GM18951 (cell line): Measurements from ENCODE around the gene GJA3.

Source experiments
- POLR2A ChIP-seq: IDR thresholded peaks from 4 replicates; pipeline ENCODE4 v1.6.1; 2011; ENCODE audit warnings: mild to moderate bottlenecking; ENCODE audit not compliant: insufficient read length, insufficient read depth; ENCODE audit errors: extremely low read depth
- in situ Hi-C: fragments of 300-500 bp; cut with MboI; formaldehyde crosslinking; loops from one replicate; pipeline ENCODE4 v1.12.0; 2022; ENCODE audit warnings: low sequenced_read_pairs, mixed read lengths, inconsistent platforms; ENCODE audit not compliant: unreplicated experiment

The GJA3 gene

DNA sequence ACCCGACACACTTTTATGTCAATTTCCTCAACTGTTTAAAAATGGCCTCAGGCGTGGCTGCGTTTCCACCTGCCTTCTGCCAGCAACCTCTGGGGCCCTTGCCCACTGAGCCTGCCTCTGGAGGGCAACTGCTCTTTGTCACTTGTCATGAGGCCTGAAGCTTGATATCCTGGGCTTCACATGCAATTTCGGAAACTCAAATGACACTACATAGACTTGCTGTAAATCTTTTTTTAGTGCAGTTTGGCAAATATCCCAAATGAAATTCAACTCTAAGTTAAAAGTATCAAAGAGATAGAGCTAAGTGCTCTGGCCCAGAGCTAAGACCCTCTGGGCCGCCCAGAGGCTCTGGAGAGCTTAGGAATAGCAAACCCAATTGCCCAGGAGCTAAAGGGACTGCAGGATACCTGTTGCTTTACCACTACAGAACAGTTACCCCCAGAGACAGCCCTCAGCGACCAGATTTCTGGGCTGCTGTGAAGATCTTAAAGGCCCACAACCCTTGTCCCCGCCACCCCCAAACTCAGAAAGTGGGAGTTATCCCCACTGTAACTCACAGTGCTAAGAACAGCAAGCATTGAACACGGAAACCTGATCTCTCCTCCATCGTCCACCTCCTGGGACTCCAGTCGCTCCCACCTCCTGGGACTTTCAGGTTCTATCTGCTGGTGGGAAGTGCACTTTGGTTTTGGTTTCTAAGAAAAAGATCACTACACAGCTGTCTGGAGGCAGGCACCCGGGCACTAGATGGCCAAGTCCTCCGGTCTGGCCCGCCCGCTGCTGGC, 19.4 kb downstream of the GJA3 start:
- in situ Hi-C loops: no loop called here

DNA sequence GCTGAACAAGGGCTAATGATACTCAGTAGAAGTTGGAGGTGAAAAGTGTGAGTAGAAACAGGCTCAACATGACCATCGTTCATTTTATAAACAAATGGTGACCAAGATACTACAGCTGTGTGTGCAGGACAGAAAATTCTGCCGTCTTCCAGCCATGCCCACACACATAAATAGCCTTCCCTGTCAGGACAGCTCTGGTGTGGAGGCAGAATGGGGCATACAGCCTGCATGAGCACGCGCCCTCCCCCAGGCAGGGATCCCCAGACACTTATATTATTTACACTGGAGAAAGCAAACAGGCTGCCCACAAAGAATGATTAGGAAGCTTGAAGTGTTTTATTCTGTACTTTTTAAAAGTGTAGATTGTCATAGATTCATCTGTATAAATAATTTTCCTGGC, 20.4 kb downstream of the GJA3 start:
- in situ Hi-C loops: no loop called here
- TF ChIP-seq POLR2A: no peak

More for the DNA sequence above, 19.4 kb downstream of the GJA3 start:
- no peak for TF ChIP-seq POLR2A

DNA sequence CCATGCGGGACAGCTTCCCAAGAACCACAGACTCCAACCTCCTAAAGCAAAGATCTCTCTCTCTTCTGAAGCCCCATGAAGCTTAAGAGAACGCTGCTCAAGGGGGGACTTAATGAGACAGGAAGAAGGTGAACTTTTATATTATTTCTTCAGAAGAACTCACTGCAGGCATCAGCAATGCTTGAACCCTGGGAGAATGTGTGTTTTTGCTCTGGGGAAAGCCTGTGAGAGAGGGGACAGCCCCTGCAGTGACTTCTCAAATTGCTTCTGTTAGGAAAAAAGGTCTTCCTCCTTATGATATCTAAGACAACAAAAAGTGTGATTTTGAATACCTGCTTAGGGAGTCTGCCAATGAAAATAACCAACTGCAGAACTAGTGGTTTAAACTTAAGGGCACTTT, 23.0 kb downstream of the GJA3 start:
- in situ Hi-C loops: no loop called here
- no peak for TF ChIP-seq POLR2A

DNA sequence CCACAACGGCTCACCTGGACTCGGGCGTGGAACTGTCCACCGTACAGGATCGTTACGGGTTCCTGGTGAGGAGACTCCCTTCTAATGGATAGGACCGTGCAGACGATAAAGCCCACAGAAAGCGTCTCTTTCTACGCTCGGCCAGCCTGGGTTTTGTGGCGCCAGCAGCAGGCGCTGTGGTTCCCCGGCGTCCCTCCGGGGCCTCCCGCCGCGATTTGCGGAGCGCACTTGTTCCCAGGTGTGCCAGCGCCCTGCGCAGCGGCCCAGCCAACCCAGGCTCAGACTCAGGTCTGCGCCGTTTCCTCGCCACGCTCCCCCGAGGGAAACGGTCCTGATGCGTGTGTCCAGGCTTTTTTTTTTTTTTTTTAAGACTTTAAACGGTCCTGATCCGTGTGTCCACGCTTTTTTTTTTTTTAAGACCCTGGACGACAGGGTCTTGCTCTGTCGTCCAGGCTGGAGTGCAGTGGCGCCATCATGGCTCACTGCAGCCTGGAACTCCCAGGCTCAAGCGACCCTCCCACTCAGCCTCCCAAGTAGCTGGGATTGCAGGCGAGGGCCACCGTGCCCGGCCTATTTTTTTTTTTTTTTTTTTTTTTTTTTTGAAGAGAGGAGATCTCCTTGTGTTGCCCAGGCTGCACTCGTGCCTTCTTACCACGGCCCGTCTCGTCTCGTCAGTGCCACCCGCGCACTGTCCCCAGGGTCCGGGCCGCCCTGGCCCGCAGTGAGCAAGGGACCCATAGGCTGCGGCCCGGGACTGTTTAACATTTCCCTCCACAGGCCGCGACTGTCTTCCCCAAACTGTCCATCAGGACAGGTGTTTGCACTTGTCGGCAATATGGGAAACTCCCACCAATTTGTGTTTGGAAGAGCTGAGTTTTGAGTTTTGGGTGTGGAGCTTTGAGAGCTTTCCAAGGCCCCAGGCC, 23.8 kb downstream of the GJA3 start:
- TF ChIP-seq POLR2A: no peak
- in situ Hi-C loops: no loop called here

DNA sequence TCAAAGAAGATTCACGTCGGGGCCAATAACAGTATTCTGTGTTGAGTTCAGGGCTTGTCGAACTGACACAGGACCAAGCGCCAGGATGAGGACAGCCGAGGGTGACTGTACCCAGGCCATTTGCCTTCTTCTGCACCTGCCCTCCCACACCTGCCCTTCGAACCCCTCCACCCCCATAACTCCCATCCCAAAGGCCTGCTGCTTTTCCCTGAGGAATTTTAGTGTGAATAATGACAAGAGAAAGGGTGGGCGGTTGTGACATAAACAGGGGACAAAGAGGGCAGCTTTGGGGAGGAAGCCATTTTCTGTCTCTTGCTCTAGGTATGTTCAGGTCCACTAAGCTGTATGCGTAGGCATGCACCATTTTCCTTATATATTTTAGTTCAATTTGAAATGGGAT, 26.1 kb downstream of the GJA3 start:
- TF ChIP-seq POLR2A: no peak
- in situ Hi-C loops: no loop called here

DNA sequence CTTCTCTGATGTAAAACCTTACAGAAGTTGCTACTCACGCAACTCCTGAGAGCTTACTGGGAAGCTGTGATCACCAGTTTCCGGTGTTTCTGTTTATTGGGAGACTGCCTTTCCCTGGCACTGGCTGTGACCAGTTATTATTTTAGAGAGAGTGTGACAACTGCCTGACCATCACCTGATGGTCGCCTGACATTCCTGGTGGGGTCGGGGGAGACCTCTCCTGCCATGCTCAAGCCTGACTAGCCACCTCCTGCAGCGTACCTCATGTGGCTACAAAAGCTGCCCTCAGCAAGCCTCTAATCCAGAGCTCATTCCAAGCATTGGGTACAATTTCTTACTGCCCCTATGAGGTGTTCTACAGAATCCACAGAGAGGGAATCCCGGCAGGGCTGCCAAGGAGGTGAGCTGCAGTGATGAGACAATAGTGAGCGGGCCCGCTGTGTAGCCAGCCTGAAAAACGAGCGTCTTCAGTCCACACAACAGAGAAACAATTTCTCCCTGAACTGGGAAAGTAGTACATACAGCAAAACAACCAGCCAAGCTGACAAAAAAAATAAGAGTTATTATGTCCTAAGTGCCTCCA, 28.7 kb downstream of the GJA3 start:
- TF ChIP-seq POLR2A: no peak
- in situ Hi-C loops: no loop called here

DNA sequence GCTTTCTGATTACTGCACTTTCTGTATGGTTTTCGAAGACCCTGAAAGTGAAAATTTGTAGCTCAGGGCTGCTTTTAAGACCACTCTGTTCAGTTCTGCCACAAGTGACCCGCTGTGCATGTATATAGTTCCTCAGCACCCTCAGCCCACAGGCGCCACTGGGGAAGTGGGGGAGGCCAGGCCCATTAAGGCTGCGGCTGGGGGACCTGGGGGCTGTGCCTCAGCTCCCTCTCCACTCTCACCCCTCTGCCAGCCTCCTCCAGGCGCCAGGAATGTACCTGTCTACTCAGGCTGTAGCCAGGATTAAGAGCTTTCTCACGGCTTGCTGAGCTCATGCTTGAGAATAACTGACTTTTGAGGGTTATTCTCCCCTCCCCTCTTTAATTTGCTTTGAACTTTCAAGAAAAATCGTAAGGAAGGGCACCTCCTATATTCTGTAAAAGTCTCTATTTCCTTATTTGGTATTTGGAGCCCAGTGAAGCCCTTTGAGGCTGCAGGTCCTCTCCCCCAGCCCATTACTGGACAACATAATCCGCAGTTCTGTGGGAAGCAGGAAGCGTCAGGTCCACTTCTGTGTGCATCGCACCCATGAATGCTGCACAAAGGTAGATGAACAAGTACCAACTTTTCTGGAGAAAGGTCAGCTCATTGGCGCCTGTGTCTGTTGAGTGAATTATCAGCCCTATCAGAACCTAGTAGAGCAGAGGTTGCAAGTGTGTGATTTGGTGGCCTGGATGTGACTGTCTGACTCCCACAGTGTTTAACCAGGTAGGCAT, 29.6 kb downstream of the GJA3 start:
- in situ Hi-C loops: no loop called here
- TF ChIP-seq POLR2A: no peak

DNA sequence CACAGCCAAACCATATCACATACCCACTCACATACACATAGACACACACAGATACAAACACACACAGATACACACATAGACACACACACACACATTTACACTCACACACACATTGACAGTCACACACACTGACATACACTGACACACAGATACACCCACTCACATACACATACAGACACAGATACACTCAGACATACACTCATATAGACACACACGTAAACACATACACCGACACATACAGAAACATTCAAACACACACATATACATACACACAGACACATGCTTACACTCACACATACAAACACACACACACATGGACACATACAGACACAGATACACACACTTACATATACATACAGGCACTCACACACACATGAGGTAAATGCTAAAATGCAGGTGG, 30.2 kb downstream of the GJA3 start:
- in situ Hi-C loops: no loop called here

DNA sequence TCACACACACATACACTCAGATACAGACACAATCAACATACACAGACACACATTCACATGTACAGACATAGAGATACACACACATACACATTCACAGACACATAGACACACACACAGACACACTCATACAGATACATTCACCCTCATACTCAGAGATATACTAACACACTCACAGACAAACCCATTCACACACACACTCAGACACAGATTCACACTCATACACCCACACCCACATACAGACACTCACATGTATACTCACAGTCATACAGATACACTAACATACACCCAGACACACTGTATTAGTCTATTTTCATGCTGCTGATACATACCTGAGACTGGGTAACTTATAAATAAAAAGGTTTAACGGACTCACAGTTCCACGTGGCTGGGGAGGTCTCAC, 30.8 kb downstream of the GJA3 start:
- in situ Hi-C loops: no loop called here

More for the DNA sequence above, 30.2 kb downstream of the GJA3 start:
- no peak for TF ChIP-seq POLR2A

DNA sequence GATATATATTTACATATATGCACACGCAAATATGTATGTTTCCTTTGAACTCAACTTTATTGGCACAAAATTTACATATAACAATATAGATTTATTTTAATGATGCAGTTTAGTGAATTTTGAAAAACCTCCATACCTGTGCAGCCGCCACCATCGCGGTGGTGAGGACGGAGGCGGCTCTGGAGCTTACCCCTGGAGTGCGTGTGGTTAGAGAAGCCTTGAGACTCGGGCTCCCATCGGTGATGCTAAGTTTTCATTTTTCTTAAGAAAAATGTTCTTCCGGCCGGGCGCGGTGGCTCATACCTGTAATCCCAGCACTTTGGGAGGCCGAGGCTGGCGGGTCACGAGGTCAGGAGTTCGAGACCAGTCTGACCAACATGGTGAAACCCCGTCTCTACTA, 31.8 kb downstream of the GJA3 start:
- TF ChIP-seq POLR2A: no peak
- in situ Hi-C loops: no loop called here

More for the DNA sequence above, 30.8 kb downstream of the GJA3 start:
- TF ChIP-seq POLR2A: no peak

DNA sequence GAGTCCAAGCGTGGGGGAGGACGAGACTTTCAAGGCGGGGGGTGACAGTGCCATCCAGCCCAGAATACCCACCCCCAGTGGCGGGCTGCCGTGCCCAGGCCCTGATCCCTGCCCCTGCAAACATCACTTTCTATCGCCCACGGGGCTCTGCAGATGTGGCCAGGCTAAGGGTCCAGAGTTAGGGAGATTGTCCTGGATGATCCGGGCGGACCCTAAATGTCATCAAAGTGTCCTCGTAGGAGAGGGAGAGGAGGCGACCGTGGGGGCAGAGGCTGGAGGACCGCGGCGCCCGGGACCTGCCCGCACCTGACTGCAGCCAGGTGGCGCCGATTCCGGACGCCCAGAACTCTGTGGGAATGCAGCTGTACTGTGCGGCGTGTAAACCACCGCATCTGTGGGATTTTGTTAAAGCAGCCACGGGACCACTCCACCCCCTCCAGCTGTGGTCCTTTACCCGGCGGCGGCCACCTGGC, 32.4 kb downstream of the GJA3 start:
- TF ChIP-seq POLR2A: no peak

DNA sequence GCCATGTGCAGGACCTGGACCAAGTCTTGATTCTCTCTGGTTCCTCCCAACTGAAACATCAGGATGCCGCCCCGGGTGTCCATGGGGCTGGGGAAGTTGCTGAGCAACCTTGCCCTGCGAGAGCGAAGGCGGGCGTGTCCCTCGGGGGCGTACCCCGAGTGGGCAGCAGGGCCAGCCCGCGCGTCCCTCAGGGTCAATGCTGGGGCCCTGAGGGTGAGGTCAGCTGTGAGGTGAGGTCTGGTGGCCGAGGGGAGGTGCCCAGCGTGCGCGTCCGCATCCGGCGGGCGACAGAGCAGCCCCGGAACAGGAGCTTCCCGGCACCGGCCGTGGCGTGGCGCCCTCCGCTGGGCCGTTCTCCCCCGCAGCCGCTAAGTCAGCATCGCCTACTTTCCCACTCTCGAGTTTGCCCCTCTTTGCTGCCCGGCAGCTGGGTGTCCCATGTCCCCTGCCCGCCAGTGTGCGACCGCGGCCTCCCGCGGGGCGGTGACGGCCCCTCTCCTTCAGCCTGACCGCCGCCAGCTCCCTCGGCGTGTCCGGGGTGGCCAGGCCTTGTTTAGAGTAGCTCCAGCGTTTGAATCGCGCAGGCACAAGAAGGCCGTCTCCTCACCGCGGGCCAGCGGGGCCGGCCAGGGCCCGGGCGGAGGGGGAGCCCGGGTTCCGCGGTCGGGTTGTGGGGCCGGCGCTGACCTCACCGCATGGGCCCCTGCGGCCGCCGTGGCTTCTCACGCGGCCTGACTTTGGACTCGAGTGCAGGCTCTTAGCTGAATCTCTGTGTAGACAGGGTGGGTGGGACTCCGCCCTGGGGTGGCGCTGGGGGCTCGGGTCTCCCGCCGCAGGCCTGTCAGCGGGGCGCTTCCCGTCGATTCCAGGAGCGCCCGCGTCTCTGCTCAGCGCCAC, 33.0 kb downstream of the GJA3 start:
- in situ Hi-C loops: no loop called here
- peak; percentile 51 for TF ChIP-seq POLR2A

More for the DNA sequence above, 32.4 kb downstream of the GJA3 start:
- in situ Hi-C loops: no loop called here

DNA sequence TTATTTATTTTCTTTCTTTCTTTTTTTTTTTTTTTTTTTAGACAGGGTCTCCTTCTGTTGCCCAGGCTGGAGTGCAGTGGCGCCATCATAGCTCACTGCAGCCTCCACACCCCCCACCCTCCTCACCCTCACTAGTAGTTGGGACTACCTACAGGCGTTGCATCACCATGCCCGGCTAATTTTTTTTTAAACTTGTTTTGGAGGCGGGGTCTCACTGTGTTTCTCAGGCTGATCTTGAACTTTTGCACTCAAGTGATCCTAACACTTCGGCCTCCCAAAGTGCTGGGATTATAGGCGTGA, 33.6 kb downstream of the GJA3 start:
- TF ChIP-seq POLR2A: no peak
- in situ Hi-C loops: no loop called here
